ENCODE results near the gene SCP2. TPM values are rescaled to one million over a fixed set of nuclear protein-coding genes. Genes with fewer than 3 reads are reported as not detected.

Gene SCP2
- total and polyA plus RNA-seq, 2 experiments from 2014 or later = 131 to 236 TPM

DNA sequence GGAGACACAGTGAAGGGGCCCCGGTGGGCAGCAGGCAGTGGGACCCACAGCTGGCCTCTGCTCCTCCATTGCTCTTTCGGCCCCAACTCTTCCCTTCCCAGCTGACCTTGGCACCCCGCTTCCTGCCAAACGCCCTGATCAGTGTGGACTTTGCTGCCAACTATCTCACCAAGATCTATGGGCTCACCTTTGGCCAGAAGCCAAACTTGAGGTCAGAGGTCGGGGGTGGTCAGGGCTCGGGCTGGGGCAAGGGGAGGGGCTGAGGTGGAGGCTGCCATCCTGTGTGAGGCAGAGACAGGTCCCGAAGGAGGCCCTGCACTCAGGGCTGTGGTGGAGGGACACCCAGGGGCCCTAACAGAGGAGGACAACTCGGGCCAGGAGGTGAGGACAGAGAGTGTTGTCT is 148.7 kb downstream of the SCP2 start:
- Histone ChIP-seq H3K27ac (no peak overlapping the region), H3K9me3 (ENCODE audit: low read depth) (no peaks in the 10 kb centered on the region), H3K27me3 (no peaks in the 10 kb centered on the region), H3K36me3 (no peaks in the 10 kb centered on the region), H3K4me3 (no peak overlapping the region), H3K4me1 (ENCODE audit: low read depth) (no peaks in the 10 kb centered on the region)
- no peak for DNase-seq (ENCODE audit: low read depth in 1 of 2, low spot score in 1 of 2)
- TF ChIP-seq, protein P1, sequence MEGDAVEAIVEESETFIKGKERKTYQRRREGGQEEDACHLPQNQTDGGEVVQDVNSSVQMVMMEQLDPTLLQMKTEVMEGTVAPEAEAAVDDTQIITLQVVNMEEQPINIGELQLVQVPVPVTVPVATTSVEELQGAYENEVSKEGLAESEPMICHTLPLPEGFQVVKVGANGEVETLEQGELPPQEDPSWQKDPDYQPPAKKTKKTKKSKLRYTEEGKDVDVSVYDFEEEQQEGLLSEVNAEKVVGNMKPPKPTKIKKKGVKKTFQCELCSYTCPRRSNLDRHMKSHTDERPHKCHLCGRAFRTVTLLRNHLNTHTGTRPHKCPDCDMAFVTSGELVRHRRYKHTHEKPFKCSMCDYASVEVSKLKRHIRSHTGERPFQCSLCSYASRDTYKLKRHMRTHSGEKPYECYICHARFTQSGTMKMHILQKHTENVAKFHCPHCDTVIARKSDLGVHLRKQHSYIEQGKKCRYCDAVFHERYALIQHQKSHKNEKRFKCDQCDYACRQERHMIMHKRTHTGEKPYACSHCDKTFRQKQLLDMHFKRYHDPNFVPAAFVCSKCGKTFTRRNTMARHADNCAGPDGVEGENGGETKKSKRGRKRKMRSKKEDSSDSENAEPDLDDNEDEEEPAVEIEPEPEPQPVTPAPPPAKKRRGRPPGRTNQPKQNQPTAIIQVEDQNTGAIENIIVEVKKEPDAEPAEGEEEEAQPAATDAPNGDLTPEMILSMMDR (IDR thresholded peaks at IDR 0.05; ENCODE audit: low read depth, low read length) = no peak

GRCh38 chr1:53076165-53076564 is 149.1 kb downstream of the SCP2 start:
- DNase-seq (ENCODE audit: low read depth in 1 of 2, low spot score in 1 of 2) = no peak
- TF ChIP-seq, protein P1 (IDR thresholded peaks at IDR 0.05; ENCODE audit: low read depth, low read length) = no peak
- Histone ChIP-seq H3K27ac (no peak overlapping the region), H3K9me3 (ENCODE audit: low read depth) (no peaks in the 10 kb centered on the region), H3K4me1 (ENCODE audit: low read depth) (no peaks in the 10 kb centered on the region), H3K4me3 (no peak overlapping the region), H3K27me3 (no peaks in the 10 kb centered on the region), H3K36me3 (no peaks in the 10 kb centered on the region)

GRCh38 chr1:53076721-53077598 is 149.9 kb downstream of the SCP2 start:
- no peaks in the 10 kb centered on the region for H3K9me3 ChIP-seq (ENCODE audit: low read depth)
- no peak for DNase-seq (ENCODE audit: low read depth in 1 of 2, low spot score in 1 of 2)

DNA sequence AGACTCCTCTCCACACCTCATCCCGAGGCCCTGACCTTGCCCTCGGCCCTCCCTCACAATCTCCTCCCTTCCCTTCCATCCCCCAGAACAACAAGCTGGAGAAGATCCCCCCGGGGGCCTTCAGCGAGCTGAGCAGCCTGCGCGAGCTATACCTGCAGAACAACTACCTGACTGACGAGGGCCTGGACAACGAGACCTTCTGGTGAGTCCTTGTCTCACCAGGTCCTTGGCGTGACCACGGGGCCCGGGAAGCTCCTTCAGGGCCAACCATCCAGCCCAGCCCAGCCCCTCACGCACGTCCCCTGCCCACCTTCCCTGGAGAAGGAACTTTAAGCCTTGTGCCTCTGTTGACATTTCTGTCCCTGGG is 150.5 kb downstream of the SCP2 start:
- TF ChIP-seq, protein P1 (IDR thresholded peaks at IDR 0.05; ENCODE audit: low read depth, low read length) = no peak
- H3K36me3 ChIP-seq = no peaks in the 10 kb centered on the region
- H3K27me3 ChIP-seq = no peaks in the 10 kb centered on the region
- H3K4me1 ChIP-seq (ENCODE audit: low read depth) = no peaks in the 10 kb centered on the region
- H3K27ac ChIP-seq = no peak overlapping the region
- no peak for DNase-seq (ENCODE audit: low read depth in 1 of 2, low spot score in 1 of 2)
- no peak overlapping the region for H3K4me3 ChIP-seq
- H3K9me3 ChIP-seq (ENCODE audit: low read depth) = no peaks in the 10 kb centered on the region

More at GRCh38 chr1:53076721-53077598, 149.9 kb downstream of the SCP2 start:
- Histone ChIP-seq H3K27ac (no peak overlapping the region), H3K36me3 (no peaks in the 10 kb centered on the region), H3K27me3 (no peaks in the 10 kb centered on the region), H3K4me1 (ENCODE audit: low read depth) (no peaks in the 10 kb centered on the region), H3K4me3 (no peak overlapping the region)
- TF ChIP-seq, protein P1 (IDR thresholded peaks at IDR 0.05; ENCODE audit: low read depth, low read length) = no peak

DNA sequence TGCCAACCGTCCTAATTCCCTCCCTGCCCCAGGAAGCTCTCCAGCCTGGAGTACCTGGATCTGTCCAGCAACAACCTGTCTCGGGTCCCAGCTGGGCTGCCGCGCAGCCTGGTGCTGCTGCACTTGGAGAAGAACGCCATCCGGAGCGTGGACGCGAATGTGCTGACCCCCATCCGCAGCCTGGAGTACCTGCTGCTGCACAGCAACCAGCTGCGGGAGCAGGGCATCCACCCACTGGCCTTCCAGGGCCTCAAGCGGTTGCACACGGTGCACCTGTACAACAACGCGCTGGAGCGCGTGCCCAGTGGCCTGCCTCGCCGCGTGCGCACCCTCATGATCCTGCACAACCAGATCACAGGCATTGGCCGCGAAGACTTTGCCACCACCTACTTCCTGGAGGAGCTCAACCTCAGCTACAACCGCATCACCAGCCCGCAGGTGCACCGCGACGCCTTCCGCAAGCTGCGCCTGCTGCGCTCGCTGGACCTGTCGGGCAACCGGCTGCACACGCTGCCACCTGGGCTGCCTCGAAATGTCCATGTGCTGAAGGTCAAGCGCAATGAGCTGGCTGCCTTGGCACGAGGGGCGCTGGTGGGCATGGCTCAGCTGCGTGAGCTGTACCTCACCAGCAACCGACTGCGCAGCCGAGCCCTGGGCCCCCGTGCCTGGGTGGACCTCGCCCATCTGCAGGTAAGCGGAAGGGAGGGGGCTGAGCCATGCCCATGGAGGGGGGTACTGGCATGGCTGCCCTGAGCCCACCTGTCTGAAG is 151.4 kb downstream of the SCP2 start:
- no peak overlapping the region for H3K4me3 ChIP-seq
- no peaks in the 10 kb centered on the region for H3K27me3 ChIP-seq
- no peak overlapping the region for H3K27ac ChIP-seq
- TF ChIP-seq, protein P1 (IDR thresholded peaks at IDR 0.05; ENCODE audit: low read depth, low read length) = no peak
- peaks cover 1% of the 10 kb centered on the region for H3K4me1 ChIP-seq (ENCODE audit: low read depth)
- no peaks in the 10 kb centered on the region for H3K9me3 ChIP-seq (ENCODE audit: low read depth)
- H3K36me3 ChIP-seq = no peaks in the 10 kb centered on the region
- no peak for DNase-seq (ENCODE audit: low read depth in 1 of 2, low spot score in 1 of 2)
